ENCODE results near the gene ARHGEF19. TPM values are rescaled to one million over a fixed set of nuclear protein-coding genes. Genes with fewer than 3 reads are reported as not detected.

The ARHGEF19 gene
- total RNA-seq, 1 experiment from 2014 or later = 21.6 TPM

DNA sequence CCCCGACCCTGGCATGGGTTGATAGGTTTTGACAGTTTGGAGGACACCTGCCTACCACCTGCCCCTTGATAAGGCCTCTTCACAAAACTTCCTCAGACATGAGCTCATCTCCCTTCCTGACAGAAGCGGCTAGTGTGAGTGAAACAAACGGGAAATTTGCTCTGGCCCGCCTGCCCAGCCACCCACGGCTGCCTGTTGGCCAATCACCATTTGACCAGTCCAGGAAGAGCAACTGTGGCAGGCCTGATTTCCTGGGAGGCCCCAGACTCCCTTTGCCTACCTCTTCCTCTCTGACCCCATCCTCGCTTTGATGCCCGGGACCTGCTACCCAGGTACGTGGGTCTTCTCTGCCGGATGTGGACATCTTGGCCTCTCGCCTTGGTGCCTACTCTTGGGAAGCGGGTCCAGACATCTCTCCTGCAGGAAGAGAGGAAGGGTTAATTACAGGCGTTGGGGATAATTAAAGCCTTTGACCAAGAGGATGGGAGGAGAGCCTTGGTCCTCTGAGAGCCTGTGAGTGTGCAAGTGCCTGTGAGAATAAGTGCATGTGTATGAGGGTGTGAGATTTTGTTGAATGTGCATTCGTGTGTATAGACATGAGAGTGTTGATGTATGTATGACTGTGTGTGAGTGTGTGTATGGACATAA, 55.5 kb downstream of the ARHGEF19 start:
- CTCF ChIA-PET = interaction anchor here (0.7 to 1.0 kb wide), 3 partner anchors 21 to 32 kb away, joined by 3 to 7 read pairs (median 3); no protein-coding TSS in a partner anchor
- intact Hi-C loops (cut with micrococcal nuclease; ENCODE audit: unreplicated experiment) = no loop called here
- peak overlapping the region; percentile 91 to 93 for H3K4me3 ChIP-seq (ENCODE audit: low read depth in 2 of 2, low read length in 2 of 2)
- DNase-seq (ENCODE audit: low read depth, low spot score) (no peak), ATAC-seq (peak; percentile 25)
- H3K36me3 ChIP-seq (ENCODE audit: control insufficient read depth, insufficient read depth, low read length) = peaks cover 4% of the 10 kb centered on the region
- H3K27ac ChIP-seq (ENCODE audit: low read length) = peak overlapping the region; percentile 100
- TF ChIP-seq POLR2AphosphoS5 (IDR thresholded peaks at IDR 0.05; ENCODE audit: low read depth, low read length) (no peak; the same call in 1 of the 2 replicates), SIN3A (IDR thresholded peaks at IDR 0.05; ENCODE audit: borderline replicate concordance, insufficient read depth, low read depth, low read length) (no peak), TCF7L2 (IDR thresholded peaks at IDR 0.05; ENCODE audit: low read depth, low read length) (no peak)
- TF ChIP-seq, protein P1, sequence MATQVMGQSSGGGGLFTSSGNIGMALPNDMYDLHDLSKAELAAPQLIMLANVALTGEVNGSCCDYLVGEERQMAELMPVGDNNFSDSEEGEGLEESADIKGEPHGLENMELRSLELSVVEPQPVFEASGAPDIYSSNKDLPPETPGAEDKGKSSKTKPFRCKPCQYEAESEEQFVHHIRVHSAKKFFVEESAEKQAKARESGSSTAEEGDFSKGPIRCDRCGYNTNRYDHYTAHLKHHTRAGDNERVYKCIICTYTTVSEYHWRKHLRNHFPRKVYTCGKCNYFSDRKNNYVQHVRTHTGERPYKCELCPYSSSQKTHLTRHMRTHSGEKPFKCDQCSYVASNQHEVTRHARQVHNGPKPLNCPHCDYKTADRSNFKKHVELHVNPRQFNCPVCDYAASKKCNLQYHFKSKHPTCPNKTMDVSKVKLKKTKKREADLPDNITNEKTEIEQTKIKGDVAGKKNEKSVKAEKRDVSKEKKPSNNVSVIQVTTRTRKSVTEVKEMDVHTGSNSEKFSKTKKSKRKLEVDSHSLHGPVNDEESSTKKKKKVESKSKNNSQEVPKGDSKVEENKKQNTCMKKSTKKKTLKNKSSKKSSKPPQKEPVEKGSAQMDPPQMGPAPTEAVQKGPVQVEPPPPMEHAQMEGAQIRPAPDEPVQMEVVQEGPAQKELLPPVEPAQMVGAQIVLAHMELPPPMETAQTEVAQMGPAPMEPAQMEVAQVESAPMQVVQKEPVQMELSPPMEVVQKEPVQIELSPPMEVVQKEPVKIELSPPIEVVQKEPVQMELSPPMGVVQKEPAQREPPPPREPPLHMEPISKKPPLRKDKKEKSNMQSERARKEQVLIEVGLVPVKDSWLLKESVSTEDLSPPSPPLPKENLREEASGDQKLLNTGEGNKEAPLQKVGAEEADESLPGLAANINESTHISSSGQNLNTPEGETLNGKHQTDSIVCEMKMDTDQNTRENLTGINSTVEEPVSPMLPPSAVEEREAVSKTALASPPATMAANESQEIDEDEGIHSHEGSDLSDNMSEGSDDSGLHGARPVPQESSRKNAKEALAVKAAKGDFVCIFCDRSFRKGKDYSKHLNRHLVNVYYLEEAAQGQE (IDR thresholded peaks at IDR 0.05; ENCODE audit: insufficient read depth in 1 of 2, low read depth in 2 of 2, low read length in 1 of 2) = no peak
- TF ChIP-seq, protein P2, sequence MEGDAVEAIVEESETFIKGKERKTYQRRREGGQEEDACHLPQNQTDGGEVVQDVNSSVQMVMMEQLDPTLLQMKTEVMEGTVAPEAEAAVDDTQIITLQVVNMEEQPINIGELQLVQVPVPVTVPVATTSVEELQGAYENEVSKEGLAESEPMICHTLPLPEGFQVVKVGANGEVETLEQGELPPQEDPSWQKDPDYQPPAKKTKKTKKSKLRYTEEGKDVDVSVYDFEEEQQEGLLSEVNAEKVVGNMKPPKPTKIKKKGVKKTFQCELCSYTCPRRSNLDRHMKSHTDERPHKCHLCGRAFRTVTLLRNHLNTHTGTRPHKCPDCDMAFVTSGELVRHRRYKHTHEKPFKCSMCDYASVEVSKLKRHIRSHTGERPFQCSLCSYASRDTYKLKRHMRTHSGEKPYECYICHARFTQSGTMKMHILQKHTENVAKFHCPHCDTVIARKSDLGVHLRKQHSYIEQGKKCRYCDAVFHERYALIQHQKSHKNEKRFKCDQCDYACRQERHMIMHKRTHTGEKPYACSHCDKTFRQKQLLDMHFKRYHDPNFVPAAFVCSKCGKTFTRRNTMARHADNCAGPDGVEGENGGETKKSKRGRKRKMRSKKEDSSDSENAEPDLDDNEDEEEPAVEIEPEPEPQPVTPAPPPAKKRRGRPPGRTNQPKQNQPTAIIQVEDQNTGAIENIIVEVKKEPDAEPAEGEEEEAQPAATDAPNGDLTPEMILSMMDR (IDR thresholded peaks at IDR 0.05) = no peak
- no peaks in the 10 kb centered on the region for H3K9me3 ChIP-seq (ENCODE audit: control insufficient read depth, insufficient read depth, low read depth, low read length)
- no peaks in the 10 kb centered on the region for H3K27me3 ChIP-seq (ENCODE audit: control insufficient read depth, insufficient read depth, low read length)
- BruUV-seq (replicated peaks) = no TSS peak
- in situ Hi-C loops (cut with HindIII; ENCODE audit: low pct_unique_long_range_greater_than_20kb, low sequenced_read_pairs) = no loop called here
- H3K4me1 ChIP-seq (ENCODE audit: control insufficient read depth, insufficient read depth, low read length) = peaks cover 43% of the 10 kb centered on the region
- POLR2A ChIA-PET = interaction anchor here (0.7 to 1.6 kb wide), 4 partner anchors 8 to 23 kb away, joined by 3 to 7 read pairs (median 3); no protein-coding TSS in a partner anchor

- H3K4me1 ChIP-seq (ENCODE audit: control insufficient read depth, insufficient read depth, low read length) = peaks cover 51% of the 10 kb centered on the region
- BruUV-seq (replicated peaks) = TSS peak; percentile 74
Observed at GRCh38 chr1:16155537-16156410, 56.7 kb downstream of the ARHGEF19 start, which contains the start of gene EPHA2. Gene EPHA2 (minus strand): TSS chr1:16156069. CDS start chr1:16155932, 137 bp downstream.

More at GRCh38 chr1:16155537-16156410, 56.7 kb downstream of the ARHGEF19 start, which contains the start of gene EPHA2:
- Histone ChIP-seq H3K4me3 (ENCODE audit: low read depth in 2 of 2, low read length in 2 of 2) (peak within 1 kb of the TSS; percentile 91 to 93), H3K9me3 (ENCODE audit: control insufficient read depth, insufficient read depth, low read depth, low read length) (no peaks in the 10 kb centered on the region), H3K27ac (ENCODE audit: low read length) (peak within 1 kb of the TSS; percentile 100), H3K27me3 (ENCODE audit: control insufficient read depth, insufficient read depth, low read length) (no peaks in the 10 kb centered on the region), H3K36me3 (ENCODE audit: control insufficient read depth, insufficient read depth, low read length) (peaks cover 9% of the 10 kb centered on the region)
- ChIA-PET CTCF (no interaction called here), POLR2A (interaction anchor here (0.6 to 1.6 kb wide), 7 partner anchors 8 to 35 kb away, joined by 3 to 7 read pairs (median 3); no protein-coding TSS in a partner anchor)
- intact Hi-C loops (cut with micrococcal nuclease; ENCODE audit: unreplicated experiment) = no loop called here
- no peak for DNase-seq (ENCODE audit: low read depth, low spot score)
- in situ Hi-C loops (cut with HindIII; ENCODE audit: low pct_unique_long_range_greater_than_20kb, low sequenced_read_pairs) = no loop called here
- ATAC-seq = peak; percentile 81
- TF ChIP-seq, protein P1 (IDR thresholded peaks at IDR 0.05; ENCODE audit: insufficient read depth in 1 of 2, low read depth in 2 of 2, low read length in 1 of 2) = 0 out of 4 replicates have a peak, but pooled peaks of 1 of the 2 experiments have one; percentile 17
- TF ChIP-seq POLR2AphosphoS5 (IDR thresholded peaks at IDR 0.05; ENCODE audit: low read depth, low read length) (peak; percentile 98), TCF7L2 (IDR thresholded peaks at IDR 0.05; ENCODE audit: low read depth, low read length) (peak; percentile 87), SIN3A (IDR thresholded peaks at IDR 0.05; ENCODE audit: borderline replicate concordance, insufficient read depth, low read depth, low read length) (peak; percentile 80)
- TF ChIP-seq, protein P2 (IDR thresholded peaks at IDR 0.05) = no peak

Data from Panc1 (cell line).